ENCODE results near the gene VTI1A. TPM values are rescaled to one million over a fixed set of nuclear protein-coding genes. Genes with fewer than 3 reads are reported as not detected.
A peak's percentile ranks its signal among the peaks of the same experiment; 100 is the strongest.

VTI1A gene
- total and polyA plus RNA-seq, 2 experiments from 2014 or later, result 26.8 to 31.0 TPM

DNA sequence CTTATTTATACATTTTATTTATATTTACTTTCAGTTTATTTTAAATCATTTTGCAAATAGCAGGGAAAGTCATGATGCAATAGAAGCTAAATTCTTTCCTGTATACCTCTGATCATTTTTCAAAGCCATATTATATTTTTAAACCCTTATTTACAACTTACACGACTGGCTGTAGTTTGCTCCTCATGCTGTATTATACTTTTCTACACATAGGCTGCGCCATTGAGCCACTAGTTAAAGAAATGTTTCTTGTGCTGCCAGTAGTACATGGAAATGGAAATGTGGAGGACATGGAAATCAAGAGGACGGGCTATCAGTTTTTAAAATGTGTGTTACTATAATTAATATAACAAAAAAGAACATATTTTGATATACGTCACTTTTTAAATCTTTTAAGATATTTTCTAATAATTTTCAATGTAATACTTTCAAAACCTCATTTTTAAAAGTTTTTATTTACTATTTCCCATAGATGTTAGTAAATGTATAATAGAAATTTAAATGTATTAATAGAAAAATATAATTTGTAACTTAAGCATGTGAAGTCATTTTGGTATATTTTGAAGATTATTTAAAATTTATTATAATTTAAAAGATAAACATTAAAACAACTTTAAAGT lies 118.5 kb downstream of the VTI1A start:
- H3K9me3 Mint-ChIP-seq, result no peaks in the 10 kb centered on the region
- no peaks in the 10 kb centered on the region for H3K9me2 ChIP-seq (ENCODE audit: insufficient read depth)
- H3K4me1 Mint-ChIP-seq, result peaks cover 25% of the 10 kb centered on the region
- H4K20me1 ChIP-seq (replicated peaks; ENCODE audit: insufficient read depth), result no peaks in the 10 kb centered on the region
- H3K36me3 Mint-ChIP-seq (ENCODE audit: low read depth), result no peaks in the 10 kb centered on the region
- DNase-seq (ENCODE audit: low spot score) (peak; percentile 87), ATAC-seq (peak; percentile 71)
- no peaks in the 10 kb centered on the region for H3F3A ChIP-seq (replicated peaks; ENCODE audit: low read depth)
- no peaks in the 10 kb centered on the region for H3K27me3 Mint-ChIP-seq (ENCODE audit: insufficient read depth, low read depth, poor library complexity)
- H3K36me3 ChIP-seq (ENCODE audit: insufficient read depth), result no peaks in the 10 kb centered on the region
- peaks cover 20% of the 10 kb centered on the region; the same call in 1 of the 2 replicates for H3K4me1 ChIP-seq (ENCODE audit: insufficient read depth)
- H3K4me3 ChIP-seq, result no peak overlapping the region
- no peak for TF ChIP-seq POLR2AphosphoS5 (IDR thresholded peaks at IDR 0.05; ENCODE audit: low read depth)
- TF ChIP-seq STAT1 (IDR thresholded peaks at IDR 0.05; ENCODE audit: unreplicated experiment), result no peak
- TF ChIP-seq, protein P1, sequence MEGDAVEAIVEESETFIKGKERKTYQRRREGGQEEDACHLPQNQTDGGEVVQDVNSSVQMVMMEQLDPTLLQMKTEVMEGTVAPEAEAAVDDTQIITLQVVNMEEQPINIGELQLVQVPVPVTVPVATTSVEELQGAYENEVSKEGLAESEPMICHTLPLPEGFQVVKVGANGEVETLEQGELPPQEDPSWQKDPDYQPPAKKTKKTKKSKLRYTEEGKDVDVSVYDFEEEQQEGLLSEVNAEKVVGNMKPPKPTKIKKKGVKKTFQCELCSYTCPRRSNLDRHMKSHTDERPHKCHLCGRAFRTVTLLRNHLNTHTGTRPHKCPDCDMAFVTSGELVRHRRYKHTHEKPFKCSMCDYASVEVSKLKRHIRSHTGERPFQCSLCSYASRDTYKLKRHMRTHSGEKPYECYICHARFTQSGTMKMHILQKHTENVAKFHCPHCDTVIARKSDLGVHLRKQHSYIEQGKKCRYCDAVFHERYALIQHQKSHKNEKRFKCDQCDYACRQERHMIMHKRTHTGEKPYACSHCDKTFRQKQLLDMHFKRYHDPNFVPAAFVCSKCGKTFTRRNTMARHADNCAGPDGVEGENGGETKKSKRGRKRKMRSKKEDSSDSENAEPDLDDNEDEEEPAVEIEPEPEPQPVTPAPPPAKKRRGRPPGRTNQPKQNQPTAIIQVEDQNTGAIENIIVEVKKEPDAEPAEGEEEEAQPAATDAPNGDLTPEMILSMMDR (conservative IDR thresholded peaks at IDR 0.05; ENCODE audit: low read depth in 2 of 2), result peak; percentile 83 to 87
- no peak for TF ChIP-seq JUNB (IDR thresholded peaks at IDR 0.05; ENCODE audit: unreplicated experiment)
- TF ChIP-seq ZNF331 (CRISPR knock-in tag; IDR thresholded peaks at IDR 0.05; ENCODE audit: low read depth), result no peak
- H3K4me3 Mint-ChIP-seq, result no peak overlapping the region
- no peak overlapping the region for H2AFZ ChIP-seq
- no peak overlapping the region for H3K27ac Mint-ChIP-seq
- no peak overlapping the region for H3K4me2 ChIP-seq
- no peaks in the 10 kb centered on the region for H3K27me3 ChIP-seq (ENCODE audit: insufficient read depth)
- H3K27ac ChIP-seq (ENCODE audit: low read depth), result no peak overlapping the region
- no peaks in the 10 kb centered on the region for H3K79me2 ChIP-seq (replicated peaks; ENCODE audit: insufficient read depth)

DNA sequence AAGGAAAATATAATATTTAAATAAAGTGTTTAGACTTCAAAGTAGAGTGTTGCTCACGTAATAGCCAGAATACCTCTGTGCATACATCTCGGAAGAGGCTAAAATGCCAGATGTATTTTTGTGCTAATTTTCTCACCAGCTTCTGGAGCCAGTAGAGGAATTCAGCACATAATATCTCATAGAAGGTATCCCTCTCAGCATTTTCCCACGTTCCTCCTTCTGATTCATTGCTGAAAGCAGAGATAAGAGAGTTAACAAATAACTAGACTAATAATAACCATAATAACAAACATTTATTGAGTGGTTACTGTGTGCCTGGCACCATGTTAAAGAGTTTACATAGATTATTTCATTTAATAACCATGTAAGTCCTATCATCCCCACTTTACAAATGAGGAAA lies 123.6 kb downstream of the VTI1A start:
- H4K20me1 ChIP-seq (replicated peaks; ENCODE audit: insufficient read depth), result no peaks in the 10 kb centered on the region
- H3K9me2 ChIP-seq (ENCODE audit: insufficient read depth), result no peaks in the 10 kb centered on the region
- H3K4me1 ChIP-seq (ENCODE audit: insufficient read depth), result peaks cover 7% of the 10 kb centered on the region; the same call in 1 of the 2 replicates
- Mint-ChIP-seq H3K27me3 (ENCODE audit: insufficient read depth, low read depth, poor library complexity) (peaks cover 3% of the 10 kb centered on the region), H3K36me3 (ENCODE audit: low read depth) (peaks cover 9% of the 10 kb centered on the region; the same call in 2 of the 3 replicates), H3K4me3 (no peak overlapping the region), H3K4me1 (peaks cover 5% of the 10 kb centered on the region; the same call in 2 of the 3 replicates), H3K27ac (no peak overlapping the region), H3K9me3 (no peaks in the 10 kb centered on the region)
- TF ChIP-seq STAT1 (IDR thresholded peaks at IDR 0.05; ENCODE audit: unreplicated experiment) (no peak), CREB1 (CRISPR knock-in tag; IDR thresholded peaks at IDR 0.05; ENCODE audit: low read depth) (no peak), EZH2 (IDR thresholded peaks at IDR 0.05; ENCODE audit: low read depth, unreplicated experiment) (no peak), EZH2phosphoT487 (IDR thresholded peaks at IDR 0.05; ENCODE audit: unreplicated experiment) (no peak), ZNF114 (CRISPR knock-in tag; IDR thresholded peaks at IDR 0.05) (no peak), NANOG (IDR thresholded peaks at IDR 0.05; ENCODE audit: borderline replicate concordance) (no peak), POLR2AphosphoS5 (IDR thresholded peaks at IDR 0.05; ENCODE audit: low read depth) (no peak), ZNF331 (CRISPR knock-in tag; IDR thresholded peaks at IDR 0.05; ENCODE audit: low read depth) (no peak), JUNB (IDR thresholded peaks at IDR 0.05; ENCODE audit: unreplicated experiment) (no peak)
- TF ChIP-seq, protein P2, sequence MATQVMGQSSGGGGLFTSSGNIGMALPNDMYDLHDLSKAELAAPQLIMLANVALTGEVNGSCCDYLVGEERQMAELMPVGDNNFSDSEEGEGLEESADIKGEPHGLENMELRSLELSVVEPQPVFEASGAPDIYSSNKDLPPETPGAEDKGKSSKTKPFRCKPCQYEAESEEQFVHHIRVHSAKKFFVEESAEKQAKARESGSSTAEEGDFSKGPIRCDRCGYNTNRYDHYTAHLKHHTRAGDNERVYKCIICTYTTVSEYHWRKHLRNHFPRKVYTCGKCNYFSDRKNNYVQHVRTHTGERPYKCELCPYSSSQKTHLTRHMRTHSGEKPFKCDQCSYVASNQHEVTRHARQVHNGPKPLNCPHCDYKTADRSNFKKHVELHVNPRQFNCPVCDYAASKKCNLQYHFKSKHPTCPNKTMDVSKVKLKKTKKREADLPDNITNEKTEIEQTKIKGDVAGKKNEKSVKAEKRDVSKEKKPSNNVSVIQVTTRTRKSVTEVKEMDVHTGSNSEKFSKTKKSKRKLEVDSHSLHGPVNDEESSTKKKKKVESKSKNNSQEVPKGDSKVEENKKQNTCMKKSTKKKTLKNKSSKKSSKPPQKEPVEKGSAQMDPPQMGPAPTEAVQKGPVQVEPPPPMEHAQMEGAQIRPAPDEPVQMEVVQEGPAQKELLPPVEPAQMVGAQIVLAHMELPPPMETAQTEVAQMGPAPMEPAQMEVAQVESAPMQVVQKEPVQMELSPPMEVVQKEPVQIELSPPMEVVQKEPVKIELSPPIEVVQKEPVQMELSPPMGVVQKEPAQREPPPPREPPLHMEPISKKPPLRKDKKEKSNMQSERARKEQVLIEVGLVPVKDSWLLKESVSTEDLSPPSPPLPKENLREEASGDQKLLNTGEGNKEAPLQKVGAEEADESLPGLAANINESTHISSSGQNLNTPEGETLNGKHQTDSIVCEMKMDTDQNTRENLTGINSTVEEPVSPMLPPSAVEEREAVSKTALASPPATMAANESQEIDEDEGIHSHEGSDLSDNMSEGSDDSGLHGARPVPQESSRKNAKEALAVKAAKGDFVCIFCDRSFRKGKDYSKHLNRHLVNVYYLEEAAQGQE (IDR thresholded peaks at IDR 0.05; ENCODE audit: unreplicated experiment), result no peak
- TF ChIP-seq, protein P1 (conservative IDR thresholded peaks at IDR 0.05; ENCODE audit: low read depth in 2 of 2), result no peak
- TF ChIP-seq, protein P3, sequence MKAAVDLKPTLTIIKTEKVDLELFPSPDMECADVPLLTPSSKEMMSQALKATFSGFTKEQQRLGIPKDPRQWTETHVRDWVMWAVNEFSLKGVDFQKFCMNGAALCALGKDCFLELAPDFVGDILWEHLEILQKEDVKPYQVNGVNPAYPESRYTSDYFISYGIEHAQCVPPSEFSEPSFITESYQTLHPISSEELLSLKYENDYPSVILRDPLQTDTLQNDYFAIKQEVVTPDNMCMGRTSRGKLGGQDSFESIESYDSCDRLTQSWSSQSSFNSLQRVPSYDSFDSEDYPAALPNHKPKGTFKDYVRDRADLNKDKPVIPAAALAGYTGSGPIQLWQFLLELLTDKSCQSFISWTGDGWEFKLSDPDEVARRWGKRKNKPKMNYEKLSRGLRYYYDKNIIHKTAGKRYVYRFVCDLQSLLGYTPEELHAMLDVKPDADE (IDR thresholded peaks at IDR 0.05), result no peak
- ATAC-seq (no peak), DNase-seq (ENCODE audit: low spot score) (no peak)
- no peaks in the 10 kb centered on the region for H3F3A ChIP-seq (replicated peaks; ENCODE audit: low read depth)
- H2AFZ ChIP-seq, result no peak overlapping the region
- H3K27ac ChIP-seq (ENCODE audit: low read depth), result no peak overlapping the region
- no peak overlapping the region for H3K4me2 ChIP-seq
- no peaks in the 10 kb centered on the region for H3K36me3 ChIP-seq (ENCODE audit: insufficient read depth)
- no peaks in the 10 kb centered on the region for H3K79me2 ChIP-seq (replicated peaks; ENCODE audit: insufficient read depth)
- H3K4me3 ChIP-seq, result no peak overlapping the region
- H3K27me3 ChIP-seq (ENCODE audit: insufficient read depth), result no peaks in the 10 kb centered on the region
